IMR-90 (cell line): ENCODE data around the gene TOR2A. TPM values are rescaled to one million over a fixed set of nuclear protein-coding genes. Genes with fewer than 3 reads are reported as not detected.

ENCODE experiments used
- ATAC-seq: fragments of 200-7000 bp; cut with Tn5 transposase; 2 replicates; pipeline ENCODE4 v1.9.1; 2020; ENCODE audit warnings: low read depth, mild to moderate bottlenecking, moderate library complexity
- BruUV-seq: library from RNA; stranded (reverse); fragments of 400-500 nt; replicated peaks from 2 replicates; lab custom pipeline; 2021; lab: Mats Ljungman, UMichigan
- CTCF ChIA-PET: fragments of 300-600 bp; formaldehyde crosslinking; extraction: SDS; loops from one replicate; lab custom pipeline; 2021; ENCODE audit warnings: antibody characterized with exemption; lab: Yijun Ruan, JAX
- POLR2A ChIA-PET: fragments of 300-600 bp; sonication (Branson Sonifier 250); formaldehyde crosslinking; loops from one replicate; lab custom pipeline; 2022; ENCODE audit warnings: antibody characterized with exemption; ENCODE audit not compliant: unreplicated experiment; lab: Charles Lee
- DNase-seq: peaks from one replicate; pipeline ENCODE4 v3.0.0; 2013
- H2AFZ ChIP-seq: replicated peaks from 2 replicates; pipeline ENCODE3; 2013; ENCODE audit warnings: low read length, mild to moderate bottlenecking; ENCODE audit not compliant: poor library complexity
- H2AK5ac ChIP-seq: 2 replicates; pipeline ENCODE4 v1.6.1; 2013; ENCODE audit warnings: low read depth, low read length, inconsistent platforms
- H2AK9ac ChIP-seq: replicated peaks from 2 replicates; pipeline ENCODE3; 2013; ENCODE audit warnings: mild to moderate bottlenecking, low read depth, low read length, moderate library complexity; ENCODE audit not compliant: poor library complexity
- H2BK120ac ChIP-seq: 2 replicates; pipeline ENCODE4 v1.6.1; 2013; ENCODE audit warnings: low read depth, low read length, inconsistent platforms
- H2BK15ac ChIP-seq: 3 replicates; pipeline ENCODE4 v1.6.1; 2013; ENCODE audit warnings: low read depth, low read length, inconsistent platforms
- H2BK20ac ChIP-seq: 2 replicates; pipeline ENCODE4 v1.6.1; 2013; ENCODE audit warnings: low read depth, mild to moderate bottlenecking, inconsistent platforms, low read length, moderate library complexity
- H2BK5ac ChIP-seq: 2 replicates; pipeline ENCODE4 v1.6.1; 2013; ENCODE audit warnings: mild to moderate bottlenecking, low read depth, low read length, inconsistent platforms; ENCODE audit not compliant: poor library complexity, severe bottlenecking
- H3K14ac ChIP-seq: replicated peaks from 2 replicates; pipeline ENCODE4 v1.6.1; 2013; ENCODE audit warnings: low read depth, low read length, inconsistent platforms
- H3K18ac ChIP-seq: 2 replicates; pipeline ENCODE4 v1.6.1; 2013; ENCODE audit warnings: low read depth, low read length, control low read depth
- H3K23ac ChIP-seq: 2 replicates; pipeline ENCODE4 v1.6.1; 2013; ENCODE audit warnings: low read depth, low read length, inconsistent platforms
- H3K27ac ChIP-seq: 2 replicates; pipeline ENCODE4 v1.5.1; 2013; ENCODE audit warnings: mild to moderate bottlenecking, control low read depth, low read length; ENCODE audit not compliant: insufficient read depth
- H3K27me3 ChIP-seq: 2 replicates; pipeline ENCODE4 v1.6.1; 2013; ENCODE audit warnings: low read length; ENCODE audit not compliant: control insufficient read depth, insufficient read depth
- H3K36me3 ChIP-seq: 2 replicates; pipeline ENCODE4 v1.6.1; 2013; ENCODE audit warnings: low read length, mixed read lengths; ENCODE audit not compliant: control insufficient read depth, insufficient read depth
- H3K4ac ChIP-seq: 2 replicates; pipeline ENCODE4 v1.6.1; 2013; ENCODE audit warnings: low read depth, low read length, inconsistent platforms
- H3K4me1 ChIP-seq: 2 replicates; pipeline ENCODE4 v1.6.1; 2013; ENCODE audit warnings: low read length, mixed read lengths; ENCODE audit not compliant: control insufficient read depth, insufficient read depth
- H3K4me2 ChIP-seq: 2 replicates; pipeline ENCODE4 v1.6.1; 2013; ENCODE audit warnings: low read depth, mild to moderate bottlenecking, control low read depth, low read length, moderate library complexity
- H3K4me3 ChIP-seq: 2 replicates; pipeline ENCODE4 v1.5.1; 2013; ENCODE audit warnings: low read depth, mild to moderate bottlenecking, control low read depth, low read length, moderate library complexity; ENCODE audit not compliant: insufficient read depth
- H3K56ac ChIP-seq: 2 replicates; pipeline ENCODE4 v1.6.1; 2013; ENCODE audit warnings: low read length, inconsistent platforms; ENCODE audit not compliant: insufficient read depth; ENCODE audit errors: extremely low read depth
- H3K79me1 ChIP-seq, 2 experiments: 2 replicates each; pipeline ENCODE4 v1.6.1; 2013; ENCODE audit warnings: low read length in 2 of 2, inconsistent platforms in 1 of 2, low read depth in 1 of 2
- H3K9ac ChIP-seq: 2 replicates; pipeline ENCODE4 v1.6.1; 2013; ENCODE audit warnings: low read depth, low read length, control low read depth
- H3K9me1 ChIP-seq: 2 replicates; pipeline ENCODE4 v1.6.1; 2013; ENCODE audit warnings: low read length, inconsistent platforms; ENCODE audit not compliant: insufficient read depth
- H3K9me3 ChIP-seq: 2 replicates; pipeline ENCODE4 v1.6.1; 2013; ENCODE audit warnings: low read length; ENCODE audit not compliant: control insufficient read depth, insufficient read depth
- H4K20me1 ChIP-seq: 2 replicates; pipeline ENCODE4 v1.6.1; 2013; ENCODE audit warnings: low read length, inconsistent platforms; ENCODE audit not compliant: insufficient read depth
- H4K5ac ChIP-seq: 2 replicates; pipeline ENCODE4 v1.6.1; 2013; ENCODE audit warnings: mild to moderate bottlenecking, low read depth, low read length, control low read depth
- H4K8ac ChIP-seq, 2 experiments: 2 replicates each; pipeline ENCODE4 v1.6.1; 2013; ENCODE audit warnings: low read depth in 2 of 2, low read length in 2 of 2, control low read depth in 1 of 2, inconsistent platforms in 1 of 2
- H4K91ac ChIP-seq: 2 replicates; pipeline ENCODE4 v1.6.1; 2013; ENCODE audit warnings: low read depth, low read length, inconsistent platforms; ENCODE audit not compliant: insufficient read depth
- CHD1 ChIP-seq: IDR thresholded peaks from 2 replicates; pipeline ENCODE4 v1.6.1; 2012; ENCODE audit warnings: low read depth, low read length, improper control_type of control experiment
- FOS ChIP-seq: fragments of 150-350 bp; IDR thresholded peaks from 2 replicates; pipeline ENCODE4 v1.6.1; 2016; ENCODE audit warnings: low read depth, low read length
- MAZ ChIP-seq: IDR thresholded peaks from 2 replicates; pipeline ENCODE4 v1.6.1; 2012; ENCODE audit warnings: low read depth, mild to moderate bottlenecking, low read length, improper control_type of control experiment, moderate library complexity, borderline replicate concordance
- WGBS, 2 experiments: methylation state at CpG; one replicate each; pipeline versions ENCODE4 v1.1.5 to v1.1.7; 2013; ENCODE audit warnings: missing lambda C conversion rate in 2 of 2; ENCODE audit not compliant: insufficient read length in 1 of 2; ENCODE audit errors: extremely low coverage in 2 of 2; 5-methylcytosine and 5-hydroxymethylcytosine counted together
- dilution Hi-C: fragments of 300-500 bp; cut with HindIII; formaldehyde crosslinking; loops from one replicate; pipeline ENCODE4 v1.14.3; 2018; ENCODE audit warnings: low sequenced_read_pairs; ENCODE audit not compliant: unreplicated experiment
- in situ Hi-C: fragments of 300-500 bp; cut with MboI; formaldehyde crosslinking; loops from 3 replicates; pipeline ENCODE4 v1.14.3; 2019; ENCODE audit warnings: low sequenced_read_pairs, inconsistent platforms, mixed read lengths
- intact Hi-C: fragments of 100-400 bp; cut with micrococcal nuclease; formaldehyde crosslinking; loops from 2 replicates; pipeline ENCODE4 v1.10.0; 2022
- polyA plus RNA-seq, 3 experiments: library from polyadenylated mRNA; depleted of rRNA; stranded (reverse); fragments of >200 nt; gene quantifications; 2 replicates each; pipeline ENCODE4 v1.2.3, GENCODE V29; 2012; ENCODE audit warnings: low replicate concordance in 1 of 3
- total RNA-seq: library from RNA; depleted of rRNA; stranded (reverse); fragments of >200 nt; gene quantifications from 2 replicates; pipeline ENCODE4 v1.2.3, GENCODE V29; 2012

TOR2A gene
- total and polyA plus RNA-seq, 2 of the 4 experiments (the other 2 are of a cell fraction) = 0.90 to 12.5 TPM

DNA sequence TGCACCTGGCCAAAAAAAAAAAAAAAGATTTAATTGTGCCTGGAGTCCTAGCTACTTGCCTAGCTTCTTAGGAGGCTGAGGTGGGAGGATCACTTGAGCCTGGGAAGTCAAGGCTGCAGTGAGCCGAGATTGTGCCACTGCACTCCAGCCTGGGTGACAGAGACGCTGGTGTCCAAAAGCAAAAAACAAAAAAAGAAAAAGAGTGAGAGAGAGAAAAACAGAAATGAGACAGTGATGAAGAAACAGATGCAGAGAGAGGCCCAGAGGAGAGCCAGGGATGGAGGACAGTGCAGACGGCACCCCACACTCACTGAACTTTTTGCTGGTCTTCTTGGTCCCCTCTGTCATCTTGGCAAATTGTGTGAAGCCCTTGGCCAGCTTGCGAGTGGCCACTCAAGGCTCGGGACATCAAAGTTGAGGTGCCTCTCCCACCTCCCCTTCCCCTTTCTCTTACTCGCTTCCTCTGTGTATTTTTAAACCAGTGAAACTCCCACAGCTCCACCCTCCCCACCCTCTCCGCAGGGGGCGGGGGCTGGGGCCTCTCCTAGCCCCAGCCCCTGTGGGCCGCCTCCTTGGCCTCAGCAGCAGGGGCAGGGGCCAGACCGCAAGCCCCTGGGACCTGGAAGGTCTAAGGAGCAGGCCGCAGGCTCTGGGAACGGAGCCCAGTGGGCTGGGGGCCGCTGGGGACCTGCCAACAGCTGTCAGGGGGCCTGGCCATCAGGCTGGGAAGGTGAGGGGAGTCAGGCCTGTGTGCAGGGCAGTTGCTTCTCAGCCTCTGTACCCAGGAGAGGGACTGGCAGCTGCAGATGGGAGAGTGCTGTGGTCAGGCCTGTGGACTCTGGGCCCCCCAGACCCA, 43.4 kb upstream of the TOR2A start, which contains the start of gene SH2D3C:
Gene SH2D3C, minus strand, starts transcription at position 387 of the 856 bp plus-strand sequence. Its CDS starts 39 bp downstream, at position 348.
- no peak within 1 kb of the TSS for H2AK9ac ChIP-seq
- H2BK15ac ChIP-seq = no peak within 1 kb of the TSS
- in situ Hi-C loops = no loop called here
- no peaks in the 10 kb centered on the region for H3K36me3 ChIP-seq
- WGBS, 2 experiments = 47% methylated on average over 3 of the region's 13 CpGs; no CpG with 5 or more reads in 1 of the 2 experiments
- H3K9me1 ChIP-seq = no peaks in the 10 kb centered on the region
- intact Hi-C loops = no loop called here
- H2BK120ac ChIP-seq = no peak within 1 kb of the TSS
- ChIA-PET CTCF (no interaction called here), POLR2A (no interaction called here)
- no TSS peak for BruUV-seq
- TF ChIP-seq MAZ (no peak), CHD1 (no peak), FOS (no peak)
- no peak within 1 kb of the TSS for H3K4me2 ChIP-seq
- no peak within 1 kb of the TSS for H3K9ac ChIP-seq
- peaks cover 11% of the 10 kb centered on the region for H3K27me3 ChIP-seq
- H4K5ac ChIP-seq = no peak within 1 kb of the TSS
- H2AK5ac ChIP-seq = no peak within 1 kb of the TSS
- no peaks in the 10 kb centered on the region for H3K4me1 ChIP-seq
- no peak within 1 kb of the TSS for H2BK5ac ChIP-seq
- H2AFZ ChIP-seq = peak within 1 kb of the TSS; percentile 32
- no peak within 1 kb of the TSS for H4K8ac ChIP-seq
- H3K4ac ChIP-seq = no peak within 1 kb of the TSS
- dilution Hi-C loops = no loop called here
- H2BK20ac ChIP-seq = no peak within 1 kb of the TSS
- no peaks in the 10 kb centered on the region for H4K20me1 ChIP-seq
- H3K23ac ChIP-seq = no peak within 1 kb of the TSS
- H3K56ac ChIP-seq = no peak within 1 kb of the TSS
- DNase-seq = no peak
- H3K27ac ChIP-seq = no peak within 1 kb of the TSS
- H3K14ac ChIP-seq = no peak within 1 kb of the TSS
- H3K79me1 ChIP-seq = no peaks in the 10 kb centered on the region
- no peaks in the 10 kb centered on the region for H3K9me3 ChIP-seq
- H3K18ac ChIP-seq = no peak within 1 kb of the TSS
- no peak within 1 kb of the TSS for H3K4me3 ChIP-seq
- no peak for ATAC-seq
- no peak within 1 kb of the TSS for H4K91ac ChIP-seq
